Suprapubic skin (tissue), 4 donors: ENCODE measurements around the gene UTF1. TPM values are rescaled to one million over a fixed set of nuclear protein-coding genes. Genes with fewer than 3 reads are reported as not detected.

Experiments
- DNase-seq, 2 donors: peaks; one replicate each; pipeline ENCODE4 v3.0.0-alpha.2; 2019; ENCODE audit warnings: low spot score in 2 of 2
- H3K27ac ChIP-seq: fragments of 200-600 bp; sonication (generic); one replicate; pipeline ENCODE4 v1.5.1; 2019
- H3K27me3 ChIP-seq: fragments of 200-600 bp; sonication (generic); one replicate; pipeline ENCODE4 v1.5.1; 2019
- H3K36me3 ChIP-seq: fragments of 200-600 bp; sonication (generic); one replicate; pipeline ENCODE4 v1.5.1; 2019
- H3K4me1 ChIP-seq: fragments of 200-600 bp; sonication (generic); one replicate; pipeline ENCODE4 v1.5.1; 2019
- H3K4me3 ChIP-seq: fragments of 200-600 bp; sonication (generic); one replicate; pipeline ENCODE4 v1.5.1; 2019; ENCODE audit warnings: mild to moderate bottlenecking
- H3K9me3 ChIP-seq: fragments of 200-600 bp; sonication (generic); one replicate; pipeline ENCODE4 v1.5.1; 2019
- CTCF ChIP-seq, 2 donors: fragments of 200-600 bp in 1 of 2; fragments of 450-650 bp in 1 of 2; sonication (generic) in 1 of 2; IDR thresholded peaks; one replicate each; pipeline ENCODE4 v1.5.1; 2016 to 2019; ENCODE audit warnings: antibody characterized with exemption in 2 of 2, mild to moderate bottlenecking in 1 of 2, moderate library complexity in 1 of 2
- EP300 ChIP-seq: sonication (generic); formaldehyde crosslinking; IDR thresholded peaks from one replicate; pipeline ENCODE4 v1.6.1; 2017; ENCODE audit warnings: antibody characterized with exemption
- POLR2A ChIP-seq, 2 donors: fragments of 450-650 bp; IDR thresholded peaks; one replicate each; pipeline ENCODE4 v1.6.1; 2017; ENCODE audit warnings: antibody characterized with exemption in 2 of 2, mild to moderate bottlenecking in 2 of 2, moderate library complexity in 2 of 2
- POLR2AphosphoS5 ChIP-seq, 3 donors: sonication (generic); formaldehyde crosslinking; IDR thresholded peaks; one replicate each; pipeline ENCODE4 v1.6.1; 2017; ENCODE audit warnings: antibody characterized with exemption in 3 of 3
- WGBS: methylation state at CpG from one replicate; pipeline ENCODE4 v1.1.5; 2018; 5-methylcytosine and 5-hydroxymethylcytosine counted together
- total RNA-seq, 4 donors: library from RNA; depleted of rRNA; stranded (reverse); fragments of >200 nt; gene quantifications; one replicate each; pipeline ENCODE4 v1.1.0, GENCODE V29; 2016

UTF1 gene
- total RNA-seq, 4 donors from 2014 or later = not detected

DNA sequence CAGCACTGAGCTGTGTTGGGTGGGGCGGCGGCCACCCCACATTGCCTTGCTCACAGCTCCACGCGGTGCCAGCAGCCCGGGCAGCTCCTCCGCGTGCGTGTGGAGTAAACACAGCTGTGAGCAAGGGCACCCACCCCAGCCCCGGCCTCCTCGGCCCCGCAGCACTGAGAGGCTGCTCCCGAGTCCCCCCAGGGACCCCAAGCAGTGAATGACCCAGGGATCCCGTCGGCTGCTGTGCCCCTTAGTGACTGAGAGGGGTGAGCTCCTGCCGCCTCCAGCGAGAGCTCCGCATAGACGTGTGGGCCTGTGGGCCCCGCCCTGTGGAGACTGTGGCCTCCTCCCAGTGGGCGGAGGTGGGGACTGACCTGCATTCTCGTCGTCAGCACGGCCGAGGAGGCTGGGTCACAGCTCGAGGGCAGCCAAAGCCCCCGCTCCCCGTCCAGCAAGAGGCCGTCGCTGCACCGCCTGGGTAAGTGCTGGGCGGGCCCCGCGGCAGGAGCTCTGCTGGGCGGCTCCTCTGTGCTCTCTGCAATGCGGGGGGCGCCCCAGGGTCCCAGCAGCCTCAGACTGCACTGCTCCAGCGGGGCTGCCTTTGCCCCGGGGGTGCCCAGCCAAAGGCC, 29.9 kb upstream of the UTF1 start:
- Histone ChIP-seq H3K4me1 (peaks cover 3% of the 10 kb centered on the region), H3K27ac (no peak overlapping the region), H3K27me3 (peaks cover 76% of the 10 kb centered on the region), H3K36me3 (no peaks in the 10 kb centered on the region), H3K4me3 (no peak overlapping the region), H3K9me3 (no peaks in the 10 kb centered on the region)
- no peak for DNase-seq
- TF ChIP-seq POLR2A (IDR thresholded peaks at IDR 0.05) (no peak), POLR2AphosphoS5 (IDR thresholded peaks at IDR 0.05) (no peak), CTCF (IDR thresholded peaks at IDR 0.05) (no peak), EP300 (no peak)
- no CpG with 5 or more reads among the region's 38 CpGs for WGBS

- WGBS = 55% methylated on average over 2 of the region's 15 CpGs
- Histone ChIP-seq H3K4me3 (no peak overlapping the region), H3K27ac (no peak overlapping the region), H3K9me3 (no peaks in the 10 kb centered on the region), H3K27me3 (peaks cover 76% of the 10 kb centered on the region), H3K4me1 (peaks cover 3% of the 10 kb centered on the region), H3K36me3 (no peaks in the 10 kb centered on the region)
- DNase-seq = no peak
- no peak for TF ChIP-seq CTCF (IDR thresholded peaks at IDR 0.05)
- no peak for TF ChIP-seq POLR2A (IDR thresholded peaks at IDR 0.05)
- no peak for TF ChIP-seq POLR2AphosphoS5 (IDR thresholded peaks at IDR 0.05)
- no peak for TF ChIP-seq EP300
Observed at GRCh38 chr10:133200621-133201031, 29.4 kb upstream of the UTF1 start.

GRCh38 chr10:133201151-133201947, 28.7 kb upstream of the UTF1 start:
- DNase-seq = no peak
- peaks cover 3% of the 10 kb centered on the region for H3K4me1 ChIP-seq
- 77% methylated on average over 48 of the region's 57 CpGs for WGBS
- H3K36me3 ChIP-seq = no peaks in the 10 kb centered on the region
- no peak overlapping the region for H3K27ac ChIP-seq
- TF ChIP-seq POLR2A (IDR thresholded peaks at IDR 0.05) = no peak
- TF ChIP-seq CTCF (IDR thresholded peaks at IDR 0.05) = no peak
- no peak for TF ChIP-seq EP300
- no peak for TF ChIP-seq POLR2AphosphoS5 (IDR thresholded peaks at IDR 0.05)
- H3K27me3 ChIP-seq = peaks cover 76% of the 10 kb centered on the region
- H3K9me3 ChIP-seq = no peaks in the 10 kb centered on the region
- no peak overlapping the region for H3K4me3 ChIP-seq

- no peak for DNase-seq
- WGBS = no CpG with 5 or more reads among the region's 29 CpGs
- peaks cover 80% of the 10 kb centered on the region for H3K27me3 ChIP-seq
- H3K27ac ChIP-seq = no peak overlapping the region
- no peaks in the 10 kb centered on the region for H3K9me3 ChIP-seq
- TF ChIP-seq POLR2A (IDR thresholded peaks at IDR 0.05) (no peak), POLR2AphosphoS5 (IDR thresholded peaks at IDR 0.05) (no peak), CTCF (IDR thresholded peaks at IDR 0.05) (no peak), EP300 (no peak)
- H3K4me1 ChIP-seq = peaks cover 5% of the 10 kb centered on the region
- no peak overlapping the region for H3K4me3 ChIP-seq
- H3K36me3 ChIP-seq = no peaks in the 10 kb centered on the region
Observed at GRCh38 chr10:133201948-133202725, 27.9 kb upstream of the UTF1 start.
